ENCODE results near the gene DNAH10. TPM values are rescaled to one million over a fixed set of nuclear protein-coding genes. Genes with fewer than 3 reads are reported as not detected.

DNAH10 gene
- polyA plus RNA-seq, 3 donors from 2014 or later, result 0.02 to 0.24 (median 0.16) TPM

DNA sequence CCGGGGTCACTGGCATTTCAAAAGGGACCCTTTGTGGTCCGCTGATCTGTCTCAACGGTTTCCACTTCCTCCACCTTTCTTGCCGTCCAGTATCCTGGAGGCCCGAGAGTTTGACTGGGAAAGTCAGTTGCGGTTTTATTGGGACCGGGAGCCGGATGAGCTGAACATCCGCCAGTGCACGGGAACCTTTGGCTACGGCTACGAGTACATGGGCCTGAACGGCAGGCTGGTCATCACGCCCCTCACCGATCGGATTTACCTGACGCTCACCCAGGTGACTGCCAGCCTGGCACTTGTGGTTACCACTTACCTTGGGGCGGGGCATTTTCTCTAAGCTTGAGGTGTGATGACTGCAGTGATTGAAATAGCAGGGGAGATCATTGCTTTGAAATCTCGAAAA is 83.8 kb downstream of the DNAH10 start:
- Mint-ChIP-seq H3K4me3 (no peak overlapping the region), H3K9me3 (no peaks in the 10 kb centered on the region), H3K36me3 (no peaks in the 10 kb centered on the region), H3K27me3 (ENCODE audit: low read depth in 3 of 3) (no peaks in the 10 kb centered on the region), H3K4me1 (no peaks in the 10 kb centered on the region), H3K27ac (no peak overlapping the region)
- no peak for DNase-seq

DNA sequence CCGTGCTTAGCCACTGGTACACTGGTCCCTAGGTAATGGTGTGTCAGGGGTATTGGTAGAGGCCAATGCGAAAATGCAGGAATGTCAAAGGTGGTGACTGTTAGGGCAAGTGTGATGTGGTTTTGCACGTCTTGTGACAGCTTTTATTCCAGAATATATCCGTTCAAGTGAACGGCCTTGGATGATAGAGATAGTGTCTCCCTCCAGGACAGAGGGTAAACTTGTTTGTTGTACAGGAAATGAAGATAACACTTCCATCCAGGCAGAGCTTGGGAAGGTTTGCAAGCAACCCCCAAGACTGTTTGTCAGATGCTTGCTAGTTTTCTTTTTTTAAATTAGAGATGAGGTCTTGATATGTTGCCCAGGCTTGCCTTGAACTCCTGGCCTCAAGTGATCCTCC is 84.2 kb downstream of the DNAH10 start:
- Mint-ChIP-seq H3K27me3 (ENCODE audit: low read depth in 3 of 3) (peaks cover 0 to 2% (median under 1%) of the 10 kb centered on the region in 3 donors), H3K27ac (no peak overlapping the region), H3K9me3 (no peaks in the 10 kb centered on the region), H3K36me3 (no peaks in the 10 kb centered on the region), H3K4me3 (no peak overlapping the region), H3K4me1 (no peaks in the 10 kb centered on the region)
- no peak for DNase-seq

DNA sequence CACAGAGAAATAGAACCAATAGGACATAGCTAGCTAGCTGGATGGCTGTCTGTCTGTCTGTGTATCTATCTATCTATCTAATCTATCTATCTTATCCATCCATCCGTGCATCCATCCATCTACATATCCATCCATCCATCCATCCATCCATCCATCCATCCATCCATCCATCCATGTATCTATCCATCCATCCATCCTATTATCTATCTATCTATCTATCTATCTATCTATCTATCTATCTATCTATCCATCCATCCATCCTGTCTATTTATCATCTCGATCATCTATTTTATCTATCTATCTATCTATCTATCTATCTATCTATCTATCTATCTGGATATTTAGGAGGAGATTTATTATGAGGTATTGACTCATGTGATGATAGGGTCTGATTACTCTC is 84.9 kb downstream of the DNAH10 start:
- Mint-ChIP-seq H3K4me1 (no peaks in the 10 kb centered on the region), H3K9me3 (no peaks in the 10 kb centered on the region), H3K36me3 (no peaks in the 10 kb centered on the region), H3K4me3 (no peak overlapping the region), H3K27ac (no peak overlapping the region), H3K27me3 (ENCODE audit: low read depth in 3 of 3) (peaks cover 0 to 3% (median 2%) of the 10 kb centered on the region in 3 donors)
- no peak for DNase-seq

DNA sequence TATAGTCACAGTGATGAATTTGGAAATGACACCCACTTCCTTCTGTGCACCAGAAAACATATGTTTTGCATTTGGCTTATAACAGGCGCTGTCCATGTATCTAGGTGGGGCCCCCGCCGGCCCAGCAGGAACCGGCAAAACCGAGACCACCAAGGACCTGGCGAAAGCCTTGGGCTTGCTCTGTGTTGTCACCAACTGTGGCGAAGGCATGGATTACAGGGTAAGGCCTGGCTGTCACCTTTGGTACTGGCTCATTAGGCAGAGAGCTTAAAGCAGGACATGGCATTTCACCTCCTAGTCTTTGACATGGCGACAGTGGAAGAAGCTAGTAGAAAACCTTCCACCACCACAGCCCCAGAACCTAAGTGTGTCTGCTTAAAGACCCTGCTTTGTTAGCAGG is 85.8 kb downstream of the DNAH10 start:
- DNase-seq, result no peak
- Mint-ChIP-seq H3K27me3 (ENCODE audit: low read depth in 3 of 3) (peaks cover 0 to 3% (median 2%) of the 10 kb centered on the region in 3 donors), H3K9me3 (no peaks in the 10 kb centered on the region), H3K27ac (no peak overlapping the region), H3K4me1 (no peaks in the 10 kb centered on the region), H3K4me3 (no peak overlapping the region), H3K36me3 (no peaks in the 10 kb centered on the region)

DNA sequence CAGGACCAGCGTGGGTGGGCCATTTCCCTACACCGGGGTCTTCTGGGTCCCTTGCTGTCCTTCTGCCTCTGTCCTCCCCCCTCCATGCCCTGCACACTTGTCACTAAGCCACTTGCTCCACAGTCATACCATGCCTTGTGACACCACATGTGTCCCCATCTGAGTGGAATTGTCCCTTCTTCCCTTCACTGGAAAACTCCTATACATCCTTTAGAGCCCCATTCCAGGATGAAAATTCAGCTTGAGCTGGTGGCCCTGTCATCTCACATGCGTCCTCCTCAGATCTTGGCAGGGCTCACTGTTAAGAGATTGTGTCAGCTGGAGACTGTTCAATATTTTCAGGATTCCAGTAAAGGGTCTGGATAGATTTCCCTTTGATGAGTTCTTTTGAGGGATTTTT is 87.4 kb downstream of the DNAH10 start:
- peaks cover 0 to 6% (median 2%) of the 10 kb centered on the region in 3 donors for H3K27me3 Mint-ChIP-seq (ENCODE audit: low read depth in 3 of 3)
- no peaks in the 10 kb centered on the region for H3K9me3 Mint-ChIP-seq
- no peaks in the 10 kb centered on the region for H3K36me3 Mint-ChIP-seq
- no peaks in the 10 kb centered on the region for H3K4me1 Mint-ChIP-seq
- DNase-seq, result no peak
- H3K4me3 Mint-ChIP-seq, result no peak overlapping the region
- H3K27ac Mint-ChIP-seq, result no peak overlapping the region

DNA sequence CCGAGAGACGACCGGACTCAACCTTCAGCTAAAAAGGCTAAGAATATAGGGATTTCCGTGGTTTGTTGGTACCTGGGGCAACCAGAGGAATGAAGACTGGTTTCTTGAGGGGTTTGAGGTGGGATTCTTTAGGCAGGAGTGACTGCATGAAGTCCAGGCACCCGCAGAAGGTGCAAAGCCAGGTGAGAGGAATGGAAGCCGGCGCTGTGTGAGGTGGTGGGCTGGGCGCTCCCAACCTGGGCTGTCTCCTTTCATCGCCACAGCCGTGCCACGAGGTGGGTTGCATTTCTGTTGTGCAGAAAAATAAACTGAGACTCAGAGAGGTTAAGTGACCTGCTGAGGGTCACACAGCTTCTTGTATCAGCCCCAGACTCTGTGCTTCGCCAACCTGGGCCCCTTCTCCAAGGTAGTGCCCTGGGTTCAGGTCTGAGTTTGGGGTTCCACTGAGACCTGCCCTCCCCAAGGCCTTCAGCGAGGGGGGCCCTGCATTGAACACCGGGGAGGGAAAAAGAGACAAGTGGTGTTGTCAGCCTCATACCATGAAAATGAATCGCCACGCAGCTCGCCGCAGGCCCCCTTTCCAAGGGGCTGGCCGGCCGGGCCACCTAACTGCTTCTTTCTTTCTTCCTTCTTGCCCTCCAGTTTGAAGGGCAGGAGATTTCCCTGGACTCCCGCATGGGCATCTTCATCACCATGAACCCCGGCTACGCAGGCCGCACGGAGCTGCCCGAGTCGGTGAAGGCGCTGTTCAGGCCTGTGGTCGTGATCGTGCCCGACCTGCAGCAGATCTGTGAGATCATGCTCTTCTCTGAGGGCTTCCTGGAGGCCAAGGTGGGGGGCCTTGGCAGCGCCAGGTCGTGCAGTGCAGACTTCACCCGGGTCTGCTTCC is 88.4 kb downstream of the DNAH10 start:
- Mint-ChIP-seq H3K36me3 (no peaks in the 10 kb centered on the region), H3K27ac (no peak overlapping the region), H3K9me3 (no peaks in the 10 kb centered on the region), H3K4me3 (no peak overlapping the region), H3K27me3 (ENCODE audit: low read depth in 3 of 3) (peaks cover 0 to 7% (median 2%) of the 10 kb centered on the region in 3 donors), H3K4me1 (no peaks in the 10 kb centered on the region)
- no peak for DNase-seq

DNA sequence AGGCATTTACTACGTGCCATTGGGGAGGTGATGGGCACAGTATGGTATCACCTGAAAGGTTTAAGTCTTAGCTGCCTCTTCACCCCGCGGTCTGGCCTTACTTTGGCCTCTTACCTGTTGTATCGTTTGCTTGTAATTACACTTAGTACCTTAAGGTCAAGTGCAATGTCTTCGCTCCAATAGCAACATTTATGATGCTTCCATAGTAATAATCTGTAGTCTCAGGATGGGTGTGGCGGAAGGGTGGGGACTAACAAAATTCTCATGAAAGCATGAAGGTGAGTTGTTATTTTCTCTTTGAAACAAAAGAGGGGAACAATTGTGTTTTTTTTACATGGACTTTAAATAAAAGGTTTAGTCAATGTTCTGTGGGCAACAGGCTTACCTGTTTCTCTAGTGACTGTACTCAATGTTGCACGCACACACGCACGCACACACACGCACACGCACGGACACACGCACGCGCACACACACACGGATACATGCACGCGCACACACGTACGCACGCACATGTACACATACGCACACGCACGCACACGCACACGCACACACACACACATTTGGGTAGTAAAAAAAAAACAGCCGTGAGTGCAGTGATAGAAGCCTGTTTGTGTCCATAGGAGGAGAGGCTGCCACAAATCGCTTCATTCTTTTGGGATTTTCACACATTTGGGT is 91.4 kb downstream of the DNAH10 start:
- Mint-ChIP-seq H3K27ac (no peak overlapping the region), H3K9me3 (no peaks in the 10 kb centered on the region), H3K27me3 (ENCODE audit: low read depth in 3 of 3) (peaks cover 2 to 7% (median 2%) of the 10 kb centered on the region in 3 donors), H3K4me3 (no peak overlapping the region), H3K4me1 (no peaks in the 10 kb centered on the region), H3K36me3 (no peaks in the 10 kb centered on the region)
- no peak for DNase-seq

DNA sequence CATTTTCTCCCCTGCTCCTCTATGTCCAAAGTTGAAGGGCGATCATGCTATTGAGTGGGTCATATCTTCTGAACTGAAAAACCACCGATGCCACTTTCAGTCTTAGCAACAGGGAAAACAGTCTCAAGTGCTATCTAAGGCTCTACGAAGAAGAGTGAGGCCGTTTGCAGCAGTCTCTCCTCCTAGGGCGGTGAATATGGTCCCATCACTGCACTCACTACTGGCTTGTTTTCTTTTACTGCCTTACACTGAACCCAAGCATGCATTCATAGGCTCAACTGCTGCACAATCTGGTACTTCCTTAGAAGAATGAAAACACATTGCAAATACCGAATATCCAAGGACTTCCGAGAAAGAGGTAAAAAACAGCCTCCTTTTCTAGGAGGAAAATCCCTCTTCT is 92.1 kb downstream of the DNAH10 start:
- Mint-ChIP-seq H3K36me3 (no peaks in the 10 kb centered on the region), H3K4me1 (no peaks in the 10 kb centered on the region), H3K27me3 (ENCODE audit: low read depth in 3 of 3) (peaks cover 2 to 7% (median 2%) of the 10 kb centered on the region in 3 donors), H3K9me3 (no peaks in the 10 kb centered on the region), H3K4me3 (no peak overlapping the region), H3K27ac (no peak overlapping the region)
- no peak for DNase-seq

DNA sequence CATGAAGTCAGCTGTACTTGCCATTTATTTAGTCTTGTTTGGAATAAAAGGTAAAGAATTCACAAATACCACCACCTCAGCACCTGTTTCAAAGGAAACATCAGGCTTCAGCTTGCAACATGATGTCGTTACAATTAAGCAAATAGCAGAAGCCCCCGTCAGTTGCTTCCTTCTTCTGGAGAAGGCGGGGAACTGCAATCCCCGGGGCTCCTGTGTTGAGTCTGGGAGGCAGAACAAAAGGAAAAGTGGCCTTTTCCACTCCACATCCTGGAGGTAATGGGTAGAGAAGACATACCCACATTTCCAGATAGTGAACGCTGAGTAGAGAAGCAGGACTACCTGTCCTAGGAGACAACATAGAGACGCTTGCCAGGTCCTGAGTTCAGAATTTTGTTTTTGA is 92.8 kb downstream of the DNAH10 start:
- H3K27me3 Mint-ChIP-seq (ENCODE audit: low read depth in 3 of 3), result peaks cover 2 to 7% (median 2%) of the 10 kb centered on the region in 3 donors
- H3K4me1 Mint-ChIP-seq, result no peaks in the 10 kb centered on the region
- no peaks in the 10 kb centered on the region for H3K9me3 Mint-ChIP-seq
- DNase-seq, result no peak
- no peak overlapping the region for H3K27ac Mint-ChIP-seq
- no peaks in the 10 kb centered on the region for H3K36me3 Mint-ChIP-seq
- H3K4me3 Mint-ChIP-seq, result no peak overlapping the region

DNA sequence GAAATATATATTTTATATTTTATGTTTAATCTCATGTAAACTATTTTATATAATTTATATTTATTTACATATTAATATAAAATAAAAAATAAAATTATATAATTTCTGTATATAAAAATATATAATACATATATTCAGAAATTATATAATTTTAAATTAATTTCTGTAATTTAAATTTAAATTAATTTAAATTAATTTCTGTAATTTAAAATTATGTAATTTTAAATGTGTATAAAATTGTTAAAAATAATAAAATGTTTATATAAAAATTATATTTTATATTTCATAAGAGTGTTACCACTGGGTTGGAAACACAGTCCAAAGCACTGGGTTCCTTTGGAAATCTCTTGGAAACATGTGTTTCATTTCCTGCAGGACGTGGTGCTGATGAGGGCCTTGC is 94.6 kb downstream of the DNAH10 start:
- peaks cover 0 to 4% (median 2%) of the 10 kb centered on the region in 3 donors for H3K27me3 Mint-ChIP-seq (ENCODE audit: low read depth in 3 of 3)
- H3K36me3 Mint-ChIP-seq, result no peaks in the 10 kb centered on the region
- H3K9me3 Mint-ChIP-seq, result no peaks in the 10 kb centered on the region
- no peaks in the 10 kb centered on the region for H3K4me1 Mint-ChIP-seq
- no peak for DNase-seq
- no peak overlapping the region for H3K4me3 Mint-ChIP-seq
- H3K27ac Mint-ChIP-seq, result no peak overlapping the region

DNA sequence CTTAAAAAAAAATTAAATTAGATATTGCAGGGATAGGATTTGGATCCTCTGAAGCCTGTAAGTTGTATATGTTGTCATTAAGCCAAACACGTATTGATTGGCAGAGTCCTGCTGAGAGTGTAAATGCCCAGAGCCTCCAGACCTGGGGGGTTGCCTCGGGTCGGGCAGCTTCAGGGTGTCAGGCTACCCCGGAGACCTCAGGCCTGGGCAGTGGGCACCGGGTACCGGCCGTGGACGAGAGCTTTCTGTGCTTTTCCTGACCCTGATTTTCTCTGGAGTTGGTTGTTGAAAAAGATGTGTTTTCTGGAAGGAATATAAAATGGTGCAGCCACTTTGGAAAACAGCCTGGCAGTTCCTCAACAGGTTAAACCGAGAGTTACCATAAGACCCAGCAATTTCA is 96.1 kb downstream of the DNAH10 start:
- no peaks in the 10 kb centered on the region for H3K36me3 Mint-ChIP-seq
- H3K27ac Mint-ChIP-seq, result no peak overlapping the region
- no peak overlapping the region for H3K4me3 Mint-ChIP-seq
- no peaks in the 10 kb centered on the region for H3K4me1 Mint-ChIP-seq
- no peak for DNase-seq
- H3K27me3 Mint-ChIP-seq (ENCODE audit: low read depth in 3 of 3), result peaks cover 0 to 6% (median 2%) of the 10 kb centered on the region in 3 donors
- H3K9me3 Mint-ChIP-seq, result no peaks in the 10 kb centered on the region

DNA sequence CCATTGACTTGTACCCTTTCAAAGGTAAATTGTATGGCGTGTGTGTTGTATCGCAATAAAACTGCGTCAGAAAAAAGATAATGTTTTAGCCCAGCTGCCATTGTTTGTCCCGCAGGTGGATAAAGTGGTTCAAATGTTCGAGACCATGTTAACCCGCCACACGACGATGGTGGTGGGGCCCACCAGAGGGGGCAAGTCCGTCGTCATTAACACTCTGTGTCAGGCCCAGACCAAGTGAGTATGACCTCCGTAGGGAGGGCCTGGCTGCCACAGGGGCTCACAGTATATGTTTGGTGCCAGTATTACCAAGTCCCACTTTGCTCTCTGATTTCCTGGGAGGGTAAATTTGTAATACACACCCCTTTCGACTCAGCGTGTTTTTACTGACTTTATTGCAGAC is 96.9 kb downstream of the DNAH10 start:
- H3K9me3 Mint-ChIP-seq, result no peaks in the 10 kb centered on the region
- H3K4me1 Mint-ChIP-seq, result no peaks in the 10 kb centered on the region
- H3K27ac Mint-ChIP-seq, result no peak overlapping the region
- DNase-seq, result no peak
- peaks cover under 1 to 6% (median 2%) of the 10 kb centered on the region in 3 donors for H3K27me3 Mint-ChIP-seq (ENCODE audit: low read depth in 3 of 3)
- no peak overlapping the region for H3K4me3 Mint-ChIP-seq
- no peaks in the 10 kb centered on the region for H3K36me3 Mint-ChIP-seq

DNA sequence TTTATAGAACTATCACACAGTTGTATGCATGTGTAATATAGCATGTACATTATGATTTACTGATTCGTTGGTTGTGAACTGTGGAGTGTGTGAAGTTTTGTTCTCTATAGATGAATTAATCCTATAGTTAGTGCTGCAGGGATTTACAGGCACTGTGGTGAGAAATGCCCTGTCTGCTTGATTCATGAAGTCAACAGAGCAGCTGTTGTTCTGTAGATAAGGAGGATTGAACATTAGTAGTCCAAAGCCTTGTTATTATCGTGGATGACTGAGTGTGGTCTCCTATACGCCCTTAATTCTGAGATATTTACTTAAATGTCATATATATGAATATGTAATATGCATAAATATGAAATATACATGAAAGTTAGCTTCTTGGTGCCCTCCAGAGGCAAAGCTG is 98.3 kb downstream of the DNAH10 start:
- DNase-seq, result no peak
- no peak overlapping the region for H3K27ac Mint-ChIP-seq
- no peaks in the 10 kb centered on the region for H3K9me3 Mint-ChIP-seq
- peaks cover 2 to 7% (median 3%) of the 10 kb centered on the region in 3 donors for H3K27me3 Mint-ChIP-seq (ENCODE audit: low read depth in 3 of 3)
- no peaks in the 10 kb centered on the region for H3K4me1 Mint-ChIP-seq
- H3K4me3 Mint-ChIP-seq, result no peak overlapping the region
- H3K36me3 Mint-ChIP-seq, result no peaks in the 10 kb centered on the region

DNA sequence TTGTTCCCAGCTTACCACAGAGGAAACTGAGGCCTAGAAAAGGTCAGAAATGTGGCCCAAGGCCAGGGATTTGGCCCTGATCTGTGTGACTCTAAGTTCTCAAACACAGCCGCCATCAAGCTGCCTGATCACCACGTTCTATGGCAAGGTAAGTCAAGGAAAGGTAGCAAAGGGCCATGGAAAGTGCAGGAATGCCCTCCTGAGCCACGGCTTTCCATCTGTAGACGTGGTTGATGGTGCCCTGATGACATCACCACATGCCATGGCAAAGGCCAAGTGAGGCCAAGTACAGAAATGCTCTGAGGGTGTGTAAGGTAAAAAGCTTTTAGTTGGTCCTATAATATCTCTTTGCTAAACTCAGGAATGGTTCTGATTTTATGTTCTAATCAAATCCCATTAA is 99.3 kb downstream of the DNAH10 start:
- H3K36me3 Mint-ChIP-seq, result no peaks in the 10 kb centered on the region
- DNase-seq, result no peak
- no peak overlapping the region for H3K27ac Mint-ChIP-seq
- H3K27me3 Mint-ChIP-seq (ENCODE audit: low read depth in 3 of 3), result peaks cover 2 to 7% (median 3%) of the 10 kb centered on the region in 3 donors
- no peak overlapping the region for H3K4me3 Mint-ChIP-seq
- H3K4me1 Mint-ChIP-seq, result no peaks in the 10 kb centered on the region
- H3K9me3 Mint-ChIP-seq, result no peaks in the 10 kb centered on the region

Data from immature natural killer cell (primary cell).